Kidney (tissue), 14 donors: ENCODE measurements around the gene PTAFR. TPM values are rescaled to one million over a fixed set of nuclear protein-coding genes. Genes with fewer than 3 reads are reported as not detected.

Source experiments
- DNase-seq, 5 donors: peaks; one replicate each; pipeline ENCODE4 v3.0.0-alpha.2; 2013 to 2020
- FAIRE-seq: peaks from 2 replicates; lab custom pipeline; 2012; peaks lifted over from hg19 to GRCh38; lab: Jason Lieb, UNC
- H3K27ac ChIP-seq, 2 donors: one replicate each; pipeline ENCODE4 v1.7.0; 2013; ENCODE audit warnings: low read depth in 2 of 2, low read length in 2 of 2, inconsistent platforms in 1 of 2
- H3K27me3 ChIP-seq: one replicate; pipeline ENCODE4 v1.7.1; 2013; ENCODE audit warnings: low read length, inconsistent platforms; ENCODE audit not compliant: control insufficient read depth, insufficient read depth
- H3K36me3 ChIP-seq, 3 donors: one replicate each; pipeline versions ENCODE4 v1.7.0 to v1.7.1; 2013; ENCODE audit warnings: low read length in 3 of 3, control low read depth in 1 of 3, inconsistent platforms in 1 of 3; ENCODE audit not compliant: insufficient read depth in 3 of 3, control insufficient read depth in 2 of 3
- H3K4me1 ChIP-seq, 3 donors: one replicate each; pipeline versions ENCODE4 v1.7.0 to v1.7.1; 2013; ENCODE audit warnings: low read length in 3 of 3, inconsistent platforms in 1 of 3, low read depth in 1 of 3; ENCODE audit not compliant: control insufficient read depth in 2 of 3, insufficient read depth in 2 of 3
- H3K4me3 ChIP-seq, 3 donors: one replicate each; pipeline versions ENCODE4 v1.7.0 to v1.8.1; 2013; ENCODE audit warnings: low read length in 3 of 3, control low read depth in 1 of 3, inconsistent platforms in 1 of 3
- H3K9ac ChIP-seq, 3 donors: one replicate each; pipeline versions ENCODE4 v1.7.0 to v1.7.1; 2013; ENCODE audit warnings: low read length in 3 of 3, control low read depth in 1 of 3, inconsistent platforms in 1 of 3
- H3K9me3 ChIP-seq, 3 donors: one replicate each; pipeline versions ENCODE4 v1.7.0 to v1.7.1; 2013; ENCODE audit warnings: low read length in 3 of 3, control low read depth in 1 of 3, inconsistent platforms in 1 of 3; ENCODE audit not compliant: control insufficient read depth in 2 of 3, insufficient read depth in 1 of 3
- intact Hi-C: fragments of 100-400 bp; cut with DNase I; formaldehyde crosslinking; loops from one replicate; pipeline ENCODE4 v1.11.1; 2022
- polyA plus RNA-seq: library from polyadenylated mRNA; stranded (reverse); fragments of 350-450 nt; fragmentation: Illumina TruSeq; extraction: RNeasy Lipid Tissue Mini Kit (QIAGEN cat#74804); gene quantifications from one replicate; pipeline ENCODE4 v1.2.3, GENCODE V29; 2014; ENCODE audit warnings: low read depth, low replicate concordance; ENCODE audit not compliant: insufficient read depth
- total RNA-seq: library from RNA; stranded (reverse); fragmentation: NEBNext Ultra II Directional; extraction: Animal tissue kit (Norgen Biotek cat#: 25700); gene quantifications from one replicate; pipeline ENCODE4 v1.2.1, GENCODE V29; 2021
- TF ChIP-seq, protein P1 (sequence below): IDR thresholded peaks from 3 replicates; pipeline ENCODE4 v1.5.1; 2012; ENCODE audit warnings: mild to moderate bottlenecking, moderate library complexity, borderline replicate concordance; ENCODE audit not compliant: insufficient read depth; ENCODE audit errors: extremely low read depth
- donor health status: control.
- donor health status: control.
- donor health status: control.
- donor health status: control.
- donor health status: control.
- donor health status: DM: yes; HTN: yes; CAD: no.
- donor health status: Normal renal cell carcinoma (clear cell type).

Gene PTAFR
- total and polyA plus RNA-seq, 2 donors from 2014 or later: 2.4 to 16.4 TPM

DNA sequence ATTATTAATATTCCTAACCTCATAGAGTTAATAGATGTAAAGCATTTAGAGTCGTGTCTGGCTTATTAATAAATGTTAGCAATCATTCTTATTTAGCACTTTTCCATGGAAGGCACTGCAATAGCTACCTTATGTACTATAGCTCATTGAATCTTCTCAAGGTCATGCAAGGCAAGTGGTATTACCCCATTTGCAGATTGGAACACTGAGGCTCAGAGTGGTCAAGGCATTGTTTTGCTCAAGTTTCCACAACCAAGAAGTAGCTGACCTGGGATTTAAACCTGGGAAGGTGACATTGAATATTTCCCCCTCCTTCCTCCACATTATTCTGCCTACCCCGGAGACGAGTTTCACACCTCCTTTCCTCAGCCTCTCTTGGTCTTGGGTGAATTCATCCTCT lies 50.3 kb downstream of the PTAFR start:
- FAIRE-seq: no peak
- Histone ChIP-seq H3K9me3 (no peaks in the 10 kb centered on the region), H3K4me3 (no peak overlapping the region), H3K36me3 (no peaks in the 10 kb centered on the region), H3K9ac (no peak overlapping the region), H3K27ac (no peak overlapping the region), H3K27me3 (no peaks in the 10 kb centered on the region), H3K4me1 (no peaks in the 10 kb centered on the region)
- intact Hi-C loops: no loop called here
- no peak for DNase-seq
- TF ChIP-seq, protein P1, sequence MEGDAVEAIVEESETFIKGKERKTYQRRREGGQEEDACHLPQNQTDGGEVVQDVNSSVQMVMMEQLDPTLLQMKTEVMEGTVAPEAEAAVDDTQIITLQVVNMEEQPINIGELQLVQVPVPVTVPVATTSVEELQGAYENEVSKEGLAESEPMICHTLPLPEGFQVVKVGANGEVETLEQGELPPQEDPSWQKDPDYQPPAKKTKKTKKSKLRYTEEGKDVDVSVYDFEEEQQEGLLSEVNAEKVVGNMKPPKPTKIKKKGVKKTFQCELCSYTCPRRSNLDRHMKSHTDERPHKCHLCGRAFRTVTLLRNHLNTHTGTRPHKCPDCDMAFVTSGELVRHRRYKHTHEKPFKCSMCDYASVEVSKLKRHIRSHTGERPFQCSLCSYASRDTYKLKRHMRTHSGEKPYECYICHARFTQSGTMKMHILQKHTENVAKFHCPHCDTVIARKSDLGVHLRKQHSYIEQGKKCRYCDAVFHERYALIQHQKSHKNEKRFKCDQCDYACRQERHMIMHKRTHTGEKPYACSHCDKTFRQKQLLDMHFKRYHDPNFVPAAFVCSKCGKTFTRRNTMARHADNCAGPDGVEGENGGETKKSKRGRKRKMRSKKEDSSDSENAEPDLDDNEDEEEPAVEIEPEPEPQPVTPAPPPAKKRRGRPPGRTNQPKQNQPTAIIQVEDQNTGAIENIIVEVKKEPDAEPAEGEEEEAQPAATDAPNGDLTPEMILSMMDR: no peak

DNA sequence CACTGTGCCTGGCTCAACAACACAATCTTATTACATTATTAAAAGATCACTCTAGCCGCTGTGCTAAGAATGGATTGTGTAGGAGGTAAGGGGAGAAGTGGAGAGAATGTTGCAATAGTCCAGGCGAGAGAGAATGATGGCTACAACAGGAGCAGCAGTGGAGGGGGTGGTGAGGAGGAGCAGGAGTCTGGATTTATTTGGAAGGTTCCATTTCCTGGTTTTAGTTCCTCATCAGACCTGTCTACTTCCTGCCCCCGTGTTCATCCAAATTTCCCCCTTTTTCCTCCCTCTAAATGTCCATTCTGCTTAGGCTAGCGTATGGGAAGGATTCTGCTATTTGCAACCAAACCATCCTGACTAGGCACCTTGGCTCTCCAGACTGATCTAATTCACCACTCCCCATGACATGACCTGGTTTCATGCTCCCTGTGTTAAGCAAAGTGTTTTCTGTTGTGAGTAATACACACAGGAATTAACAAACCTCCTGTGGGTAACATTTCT lies 53.0 kb downstream of the PTAFR start:
- no peaks in the 10 kb centered on the region for H3K9me3 ChIP-seq
- intact Hi-C loops: no loop called here
- H3K27me3 ChIP-seq: no peaks in the 10 kb centered on the region
- no peak overlapping the region for H3K9ac ChIP-seq
- DNase-seq (peak in 1 of 5 donors; percentile 19), FAIRE-seq (no peak)
- TF ChIP-seq, protein P1: no peak
- H3K4me3 ChIP-seq: no peak overlapping the region
- H3K27ac ChIP-seq: no peak overlapping the region
- no peaks in the 10 kb centered on the region for H3K36me3 ChIP-seq
- no peaks in the 10 kb centered on the region for H3K4me1 ChIP-seq

DNA sequence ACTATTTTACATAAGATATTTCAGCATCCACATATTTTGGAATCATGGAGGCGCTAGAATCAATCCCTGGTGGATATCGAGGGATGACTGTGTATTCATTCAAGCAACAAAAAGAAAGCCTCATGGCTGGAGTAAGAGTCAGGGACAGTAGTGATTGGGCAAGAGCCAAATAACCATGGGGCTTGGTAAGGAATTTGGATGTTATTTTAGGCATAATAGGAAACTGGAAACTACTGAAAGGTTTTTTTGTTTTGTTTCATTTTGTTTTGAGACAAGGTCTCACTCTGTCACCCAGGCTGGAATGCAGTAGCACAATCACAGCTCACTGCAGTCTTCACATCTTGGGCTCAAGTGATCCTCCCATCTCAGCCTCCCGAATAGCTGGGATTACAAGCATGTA lies 54.3 kb downstream of the PTAFR start:
- Histone ChIP-seq H3K27me3 (no peaks in the 10 kb centered on the region), H3K4me1 (no peaks in the 10 kb centered on the region), H3K4me3 (no peak overlapping the region), H3K27ac (no peak overlapping the region), H3K36me3 (no peaks in the 10 kb centered on the region), H3K9me3 (no peaks in the 10 kb centered on the region), H3K9ac (no peak overlapping the region)
- TF ChIP-seq, protein P1: no peak
- intact Hi-C loops: no loop called here
- FAIRE-seq: no peak
- DNase-seq: no peak

DNA sequence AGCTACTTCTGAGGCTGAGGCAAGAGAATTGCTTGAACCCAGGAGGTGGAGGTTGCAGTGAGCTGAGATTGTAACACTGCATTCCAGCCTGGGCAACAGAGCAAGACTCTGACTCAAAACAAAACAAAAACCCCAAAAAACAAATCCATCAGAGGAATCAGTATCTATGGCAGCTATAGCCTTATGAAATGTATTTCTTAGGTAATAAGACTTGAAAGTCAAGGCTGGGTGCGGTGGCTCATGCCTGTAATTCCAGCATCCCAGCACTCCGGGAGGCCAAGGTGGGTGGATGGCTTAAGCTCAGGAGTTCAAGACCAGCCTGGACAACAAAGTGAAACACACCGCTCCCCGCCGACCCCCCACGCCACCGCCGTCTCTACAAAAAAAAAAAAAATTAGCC lies 56.9 kb downstream of the PTAFR start:
- no peak overlapping the region for H3K4me3 ChIP-seq
- no peak overlapping the region for H3K27ac ChIP-seq
- intact Hi-C loops: no loop called here
- FAIRE-seq (no peak), DNase-seq (no peak)
- TF ChIP-seq, protein P1: no peak
- H3K27me3 ChIP-seq: no peaks in the 10 kb centered on the region
- no peaks in the 10 kb centered on the region for H3K9me3 ChIP-seq
- H3K9ac ChIP-seq: no peak overlapping the region
- no peaks in the 10 kb centered on the region for H3K36me3 ChIP-seq
- no peaks in the 10 kb centered on the region for H3K4me1 ChIP-seq
